Bronchial epithelial cell (primary cell): ENCODE data around the gene S100B. TPM values are rescaled to one million over a fixed set of nuclear protein-coding genes. Genes with fewer than 3 reads are reported as not detected.

Experiments
- DNase-seq: peaks from one replicate; pipeline ENCODE4 v3.0.0-alpha.2; 2010; ENCODE audit warnings: low read depth
- FAIRE-seq: peaks from 2 replicates; lab custom pipeline; 2011; peaks lifted over from hg19 to GRCh38; lab: Jason Lieb, UNC
- H3K27me3 ChIP-seq: 2 replicates; pipeline ENCODE4 v1.5.1; 2011; ENCODE audit warnings: low read length; ENCODE audit not compliant: control insufficient read depth, insufficient read depth
- H3K36me3 ChIP-seq: 2 replicates; pipeline ENCODE4 v1.5.1; 2011; ENCODE audit warnings: low read length; ENCODE audit not compliant: control insufficient read depth, insufficient read depth
- H3K4me3 ChIP-seq: 2 replicates; pipeline ENCODE4 v1.5.1; 2011; ENCODE audit warnings: mild to moderate bottlenecking, low read depth, low read length, control low read depth
- total RNA-seq: library from RNA; depleted of rRNA; stranded (reverse); fragments of >200 nt; gene quantifications from 2 replicates; pipeline ENCODE4 v1.2.1, GENCODE V29; 2014
- TF ChIP-seq, protein P1 (sequence below): IDR thresholded peaks from 2 replicates; pipeline ENCODE4 v1.5.1; 2011; ENCODE audit warnings: mild to moderate bottlenecking, moderate library complexity, low read length, control low read depth, inconsistent platforms; ENCODE audit not compliant: insufficient read depth, severe bottlenecking

Gene S100B
- total RNA-seq, 1 donor from 2014 or later: not detected

DNA sequence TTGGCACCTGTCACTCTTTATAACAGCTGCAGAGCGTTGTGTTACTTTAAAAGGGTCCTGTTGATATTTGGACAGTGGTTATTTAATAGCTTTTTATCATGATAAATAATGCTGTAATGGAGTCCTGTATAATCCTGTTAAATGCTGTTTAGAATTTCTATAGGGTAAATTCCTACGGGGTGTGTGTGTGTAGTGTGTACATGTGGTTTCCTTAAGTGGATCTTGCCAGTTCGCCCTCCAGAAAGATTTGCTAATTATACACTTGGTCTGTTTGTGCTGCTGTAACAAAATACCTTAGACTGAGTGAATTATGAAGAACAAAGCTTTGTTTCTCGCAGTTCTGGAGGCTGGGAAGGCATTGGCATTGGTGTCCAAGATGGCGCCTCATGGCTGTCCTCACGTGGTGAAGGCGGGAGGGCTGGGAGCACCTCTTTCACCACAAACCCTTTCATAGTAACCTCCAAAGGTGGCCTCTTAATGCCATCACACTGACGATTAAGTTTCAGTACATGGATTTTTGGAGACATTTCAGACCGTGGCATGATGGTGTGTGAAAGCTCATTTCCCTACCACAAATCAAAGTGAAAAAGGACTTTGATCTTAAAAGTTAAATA, 41.8 kb upstream of the S100B start:
- TF ChIP-seq, protein P1, sequence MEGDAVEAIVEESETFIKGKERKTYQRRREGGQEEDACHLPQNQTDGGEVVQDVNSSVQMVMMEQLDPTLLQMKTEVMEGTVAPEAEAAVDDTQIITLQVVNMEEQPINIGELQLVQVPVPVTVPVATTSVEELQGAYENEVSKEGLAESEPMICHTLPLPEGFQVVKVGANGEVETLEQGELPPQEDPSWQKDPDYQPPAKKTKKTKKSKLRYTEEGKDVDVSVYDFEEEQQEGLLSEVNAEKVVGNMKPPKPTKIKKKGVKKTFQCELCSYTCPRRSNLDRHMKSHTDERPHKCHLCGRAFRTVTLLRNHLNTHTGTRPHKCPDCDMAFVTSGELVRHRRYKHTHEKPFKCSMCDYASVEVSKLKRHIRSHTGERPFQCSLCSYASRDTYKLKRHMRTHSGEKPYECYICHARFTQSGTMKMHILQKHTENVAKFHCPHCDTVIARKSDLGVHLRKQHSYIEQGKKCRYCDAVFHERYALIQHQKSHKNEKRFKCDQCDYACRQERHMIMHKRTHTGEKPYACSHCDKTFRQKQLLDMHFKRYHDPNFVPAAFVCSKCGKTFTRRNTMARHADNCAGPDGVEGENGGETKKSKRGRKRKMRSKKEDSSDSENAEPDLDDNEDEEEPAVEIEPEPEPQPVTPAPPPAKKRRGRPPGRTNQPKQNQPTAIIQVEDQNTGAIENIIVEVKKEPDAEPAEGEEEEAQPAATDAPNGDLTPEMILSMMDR: no peak
- H3K27me3 ChIP-seq: no peaks in the 10 kb centered on the region
- FAIRE-seq: no peak
- peaks cover 43% of the 10 kb centered on the region for H3K36me3 ChIP-seq
- no peak overlapping the region for H3K4me3 ChIP-seq
- no peak for DNase-seq

DNA sequence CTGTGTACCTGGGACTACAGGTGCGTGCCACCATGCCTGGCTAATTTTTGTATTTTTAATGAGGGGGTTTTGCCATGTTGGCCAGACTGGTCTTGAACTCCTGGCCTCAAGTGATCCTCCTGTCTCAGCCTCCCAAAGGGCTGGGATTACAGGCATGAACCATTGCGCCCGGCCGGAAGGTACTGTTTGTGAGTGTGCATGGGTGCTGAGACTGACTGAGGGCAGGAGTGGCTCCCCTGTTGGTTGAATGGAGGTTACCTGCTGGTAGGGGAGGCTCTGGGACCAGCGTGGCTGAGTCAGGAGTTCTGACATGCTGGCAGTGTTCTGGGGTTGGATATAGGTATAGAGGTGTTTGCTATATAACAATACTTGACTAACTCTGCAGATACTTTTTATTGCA, 41.0 kb upstream of the S100B start:
- DNase-seq (no peak), FAIRE-seq (no peak)
- H3K4me3 ChIP-seq: no peak overlapping the region
- peaks cover 43% of the 10 kb centered on the region for H3K36me3 ChIP-seq
- TF ChIP-seq, protein P1: no peak
- H3K27me3 ChIP-seq: no peaks in the 10 kb centered on the region

DNA sequence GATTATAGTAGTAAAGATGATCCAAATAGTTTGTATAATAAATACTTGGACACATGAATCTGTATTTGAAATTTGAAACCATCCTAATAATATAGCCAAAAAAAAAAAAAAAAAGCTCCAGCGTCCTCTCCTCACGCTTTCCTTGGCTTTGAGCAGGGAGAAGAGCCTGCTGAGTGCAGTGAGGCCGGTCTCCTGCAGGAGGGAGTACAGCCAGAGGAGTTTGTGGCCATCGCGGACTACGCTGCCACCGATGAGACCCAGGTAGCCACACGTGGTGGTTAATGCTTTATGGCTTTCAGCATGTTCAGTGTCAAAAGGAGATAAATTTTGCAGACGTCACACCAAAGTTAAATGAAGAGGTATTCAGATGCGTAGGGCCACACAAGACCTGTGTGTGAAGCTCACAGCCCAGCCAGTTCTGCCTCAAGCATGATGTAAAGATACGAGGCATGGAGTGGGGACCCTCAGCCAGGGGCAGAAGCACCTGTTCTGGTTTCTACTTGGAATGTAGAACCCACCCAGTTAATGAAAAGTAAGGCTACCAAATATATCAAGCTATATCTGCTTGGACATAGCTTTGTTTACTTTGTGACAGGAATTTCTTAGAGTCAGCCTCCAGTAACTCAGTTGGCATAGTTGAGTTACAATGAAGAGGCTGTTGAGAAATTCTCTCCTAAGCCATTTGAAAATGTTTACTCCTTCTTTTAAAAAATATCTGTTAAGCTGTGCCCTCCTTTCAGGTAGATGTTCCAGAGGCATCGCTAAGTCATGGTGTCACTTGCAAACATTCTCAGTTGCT, 38.7 kb upstream of the S100B start:
- peaks cover 25% of the 10 kb centered on the region for H3K36me3 ChIP-seq
- TF ChIP-seq, protein P1: no peak
- no peaks in the 10 kb centered on the region for H3K27me3 ChIP-seq
- DNase-seq: no peak
- no peak overlapping the region for H3K4me3 ChIP-seq
- FAIRE-seq: no peak

DNA sequence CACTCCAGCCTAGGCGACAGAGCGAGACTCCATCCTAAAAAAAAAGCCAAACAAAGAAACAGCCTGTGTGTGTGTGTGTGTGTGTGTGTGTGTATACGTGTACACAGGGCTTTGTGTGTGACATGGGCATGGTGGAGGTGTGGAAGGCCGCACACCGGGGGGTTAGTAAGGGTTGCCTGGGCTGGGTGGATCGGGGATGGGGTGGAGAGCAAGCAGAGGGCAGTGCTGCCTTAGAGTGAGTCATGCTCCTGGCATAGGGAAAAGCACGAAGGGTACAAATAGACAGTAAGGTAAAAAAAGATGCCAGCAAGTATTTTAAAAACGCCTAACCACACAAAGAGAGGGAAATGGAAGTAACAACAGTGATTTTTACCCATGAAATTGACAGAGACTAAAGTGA, 36.8 kb upstream of the S100B start:
- DNase-seq (no peak), FAIRE-seq (no peak)
- Histone ChIP-seq H3K36me3 (peaks cover 22% of the 10 kb centered on the region), H3K4me3 (no peak overlapping the region), H3K27me3 (no peaks in the 10 kb centered on the region)
- TF ChIP-seq, protein P1: no peak

DNA sequence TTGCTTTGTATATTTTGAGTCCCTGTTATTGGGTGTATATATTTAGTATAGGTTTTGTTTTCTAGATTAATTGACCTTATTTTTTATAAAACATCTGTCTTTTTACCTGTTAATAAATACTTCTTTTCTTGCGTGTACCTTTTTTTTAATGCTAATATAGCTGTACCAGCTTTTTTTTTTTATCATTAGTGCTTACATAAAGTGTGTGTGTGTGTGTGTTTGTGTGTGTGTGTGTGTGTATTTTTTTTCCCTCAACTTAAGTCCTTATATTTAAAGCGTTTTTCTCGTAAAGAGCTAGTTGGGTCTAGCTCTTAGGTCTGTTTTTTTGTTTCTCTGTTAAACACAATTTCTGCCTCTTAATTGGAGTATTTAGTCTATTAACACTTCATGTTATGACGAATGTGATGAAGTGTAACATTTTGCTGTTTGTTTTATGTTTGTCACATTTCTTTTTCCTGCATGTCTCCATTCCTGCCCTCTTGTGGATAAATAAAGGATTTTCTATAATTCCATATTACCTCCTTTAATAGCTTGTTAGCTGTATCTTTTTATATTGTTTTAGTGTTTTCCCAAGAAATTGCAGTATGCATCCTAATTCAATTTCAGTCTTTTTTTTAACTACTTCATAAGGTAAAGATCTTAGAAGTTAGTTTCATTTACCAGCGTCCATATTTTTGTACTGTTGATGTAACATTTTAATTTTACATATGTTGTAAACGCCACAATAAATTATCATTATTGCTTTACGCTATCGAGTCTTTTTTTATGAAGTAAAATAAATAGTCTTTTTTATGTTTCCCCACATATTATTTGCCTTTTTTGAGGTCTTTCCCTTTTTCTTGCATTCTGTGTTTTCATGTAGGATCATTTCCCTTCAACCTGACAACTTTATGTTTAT, 34.9 kb upstream of the S100B start:
- no peak overlapping the region for H3K4me3 ChIP-seq
- TF ChIP-seq, protein P1: peak; percentile 6
- H3K27me3 ChIP-seq: no peaks in the 10 kb centered on the region
- peaks cover 16% of the 10 kb centered on the region for H3K36me3 ChIP-seq
- DNase-seq (peak; percentile 53), FAIRE-seq (no peak)
